ENCODE measurements around the gene DNLZ. TPM values are rescaled to one million over a fixed set of nuclear protein-coding genes. Genes with fewer than 3 reads are reported as not detected.

The DNLZ gene
- total and polyA plus RNA-seq, 4 donors = 2.0 to 7.1 (median 4.5) TPM

GRCh38 chr9:136333486-136333885, 30.1 kb downstream of the DNLZ start:
- no peak for TF ChIP-seq FOXA1 (IDR thresholded peaks at IDR 0.05)
- TF ChIP-seq TAF1 (conservative IDR thresholded peaks at IDR 0.05) = no peak
- no peak for TF ChIP-seq HNF4G (IDR thresholded peaks at IDR 0.05)
- TF ChIP-seq RAD21 (IDR thresholded peaks at IDR 0.05) = no peak
- TF ChIP-seq, protein P1, sequence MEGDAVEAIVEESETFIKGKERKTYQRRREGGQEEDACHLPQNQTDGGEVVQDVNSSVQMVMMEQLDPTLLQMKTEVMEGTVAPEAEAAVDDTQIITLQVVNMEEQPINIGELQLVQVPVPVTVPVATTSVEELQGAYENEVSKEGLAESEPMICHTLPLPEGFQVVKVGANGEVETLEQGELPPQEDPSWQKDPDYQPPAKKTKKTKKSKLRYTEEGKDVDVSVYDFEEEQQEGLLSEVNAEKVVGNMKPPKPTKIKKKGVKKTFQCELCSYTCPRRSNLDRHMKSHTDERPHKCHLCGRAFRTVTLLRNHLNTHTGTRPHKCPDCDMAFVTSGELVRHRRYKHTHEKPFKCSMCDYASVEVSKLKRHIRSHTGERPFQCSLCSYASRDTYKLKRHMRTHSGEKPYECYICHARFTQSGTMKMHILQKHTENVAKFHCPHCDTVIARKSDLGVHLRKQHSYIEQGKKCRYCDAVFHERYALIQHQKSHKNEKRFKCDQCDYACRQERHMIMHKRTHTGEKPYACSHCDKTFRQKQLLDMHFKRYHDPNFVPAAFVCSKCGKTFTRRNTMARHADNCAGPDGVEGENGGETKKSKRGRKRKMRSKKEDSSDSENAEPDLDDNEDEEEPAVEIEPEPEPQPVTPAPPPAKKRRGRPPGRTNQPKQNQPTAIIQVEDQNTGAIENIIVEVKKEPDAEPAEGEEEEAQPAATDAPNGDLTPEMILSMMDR (IDR thresholded peaks at IDR 0.05; ENCODE audit: low read depth, low read length, missing input control) = no peak
- no peak for TF ChIP-seq SP1 (IDR thresholded peaks at IDR 0.05)
- TF ChIP-seq FOXA2 (IDR thresholded peaks at IDR 0.05) = no peak
- no peak for TF ChIP-seq JUND (IDR thresholded peaks at IDR 0.05)
- no peak for TF ChIP-seq YY1 (IDR thresholded peaks at IDR 0.05)
- TF ChIP-seq GABPA (IDR thresholded peaks at IDR 0.05 in 1 of 2, conservative IDR thresholded peaks at IDR 0.05 in 1 of 2) = no peak
- no peaks in the 10 kb centered on the region for H3K4me1 ChIP-seq (ENCODE audit: control insufficient read depth in 4 of 4, insufficient read depth in 4 of 4, low read length in 3 of 4)
- H3K27ac ChIP-seq (ENCODE audit: low read depth in 1 of 2, low read length in 2 of 2) = no peak overlapping the region
- H3K9me3 ChIP-seq (ENCODE audit: control insufficient read depth in 4 of 4, low read length in 3 of 4) = no peaks in the 10 kb centered on the region
- no peak for DNase-seq (ENCODE audit: low spot score)
- no peaks in the 10 kb centered on the region for H3K27me3 ChIP-seq (ENCODE audit: control insufficient read depth in 4 of 4, insufficient read depth in 4 of 4, low read length in 3 of 4)
- H3K36me3 ChIP-seq (ENCODE audit: control insufficient read depth in 4 of 4, insufficient read depth in 3 of 4, low read depth in 1 of 4, low read length in 3 of 4) = no peaks in the 10 kb centered on the region
- no peak overlapping the region for H3K4me3 ChIP-seq (ENCODE audit: low read depth in 1 of 3, low read length in 3 of 3)
- H3K9ac ChIP-seq (ENCODE audit: low read depth in 1 of 2, low read length in 2 of 2) = no peak overlapping the region
- 95% methylated on average over 17 of the region's 17 CpGs for WGBS

DNA sequence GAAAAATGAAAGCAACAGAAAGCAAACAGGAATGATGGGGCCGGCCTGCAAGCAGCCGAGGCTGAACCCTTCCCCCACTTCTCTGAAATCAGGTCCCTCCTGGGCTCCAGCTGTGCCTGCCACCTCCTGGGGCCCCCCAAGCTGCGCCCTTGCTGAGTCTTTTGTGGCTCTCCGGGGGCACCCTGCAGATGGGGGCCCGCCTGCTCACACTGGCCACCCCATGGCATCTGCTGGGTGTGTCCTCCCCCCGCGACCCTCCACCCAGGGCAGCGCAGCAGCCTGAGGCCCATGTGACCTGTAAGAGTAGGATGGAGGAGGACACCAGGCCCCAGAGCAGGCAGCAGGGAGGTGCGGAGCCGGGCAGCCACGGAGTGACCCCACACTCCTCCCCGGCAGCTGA, 30.5 kb downstream of the DNLZ start:
- no peak for DNase-seq (ENCODE audit: low spot score)
- WGBS = 91% methylated on average over 12 of the region's 12 CpGs
- H3K36me3 ChIP-seq (ENCODE audit: control insufficient read depth in 4 of 4, insufficient read depth in 3 of 4, low read depth in 1 of 4, low read length in 3 of 4) = no peaks in the 10 kb centered on the region
- peaks cover 0 to 3% (median 0%) of the 10 kb centered on the region in 4 donors for H3K4me1 ChIP-seq (ENCODE audit: control insufficient read depth in 4 of 4, insufficient read depth in 4 of 4, low read length in 3 of 4)
- no peak overlapping the region for H3K4me3 ChIP-seq (ENCODE audit: low read depth in 1 of 3, low read length in 3 of 3)
- no peaks in the 10 kb centered on the region for H3K27me3 ChIP-seq (ENCODE audit: control insufficient read depth in 4 of 4, insufficient read depth in 4 of 4, low read length in 3 of 4)
- TF ChIP-seq, protein P1 (IDR thresholded peaks at IDR 0.05; ENCODE audit: low read depth, low read length, missing input control) = no peak
- no peak for TF ChIP-seq FOXA2 (IDR thresholded peaks at IDR 0.05)
- no peak for TF ChIP-seq EGR1 (IDR thresholded peaks at IDR 0.05; ENCODE audit: low read depth in 2 of 2)
- no peak for TF ChIP-seq RAD21 (IDR thresholded peaks at IDR 0.05)
- no peak for TF ChIP-seq FOXA1 (IDR thresholded peaks at IDR 0.05)
- no peak for TF ChIP-seq GABPA (IDR thresholded peaks at IDR 0.05 in 1 of 2, conservative IDR thresholded peaks at IDR 0.05 in 1 of 2)
- TF ChIP-seq TAF1 (conservative IDR thresholded peaks at IDR 0.05) = no peak
- no peak for TF ChIP-seq YY1 (IDR thresholded peaks at IDR 0.05)
- no peak for TF ChIP-seq JUND (IDR thresholded peaks at IDR 0.05)
- TF ChIP-seq REST (IDR thresholded peaks at IDR 0.05) = no peak
- no peak for TF ChIP-seq ATF3 (IDR thresholded peaks at IDR 0.05)
- TF ChIP-seq HNF4A (conservative IDR thresholded peaks at IDR 0.05) = no peak
- no peak for TF ChIP-seq NR2F2 (IDR thresholded peaks at IDR 0.05)
- no peak for TF ChIP-seq ZBTB33 (IDR thresholded peaks at IDR 0.05)
- H3K9ac ChIP-seq (ENCODE audit: low read depth in 1 of 2, low read length in 2 of 2) = no peak overlapping the region
- H3K9me3 ChIP-seq (ENCODE audit: control insufficient read depth in 4 of 4, low read length in 3 of 4) = no peaks in the 10 kb centered on the region
- no peak overlapping the region for H3K27ac ChIP-seq (ENCODE audit: low read depth in 1 of 2, low read length in 2 of 2)
